GM18870 (cell line): ENCODE data around the gene HIC2.
"Not testable (repeated sequence)": the region's sequence is repeated elsewhere in the genome, so short reads cannot be mapped to it uniquely, and the experiment has no call there.

Source experiments
- ATAC-seq: cut with Tn5 transposase; IDR thresholded peaks from one replicate; pipeline ENCODE4 v1.9.1; 2021; ENCODE audit warnings: moderate library complexity; ENCODE audit not compliant: unreplicated experiment

The HIC2 gene

GRCh38 chr22:21490556-21490955 is 73.4 kb downstream of the HIC2 start:
- not testable (repeated sequence) for ATAC-seq

DNA sequence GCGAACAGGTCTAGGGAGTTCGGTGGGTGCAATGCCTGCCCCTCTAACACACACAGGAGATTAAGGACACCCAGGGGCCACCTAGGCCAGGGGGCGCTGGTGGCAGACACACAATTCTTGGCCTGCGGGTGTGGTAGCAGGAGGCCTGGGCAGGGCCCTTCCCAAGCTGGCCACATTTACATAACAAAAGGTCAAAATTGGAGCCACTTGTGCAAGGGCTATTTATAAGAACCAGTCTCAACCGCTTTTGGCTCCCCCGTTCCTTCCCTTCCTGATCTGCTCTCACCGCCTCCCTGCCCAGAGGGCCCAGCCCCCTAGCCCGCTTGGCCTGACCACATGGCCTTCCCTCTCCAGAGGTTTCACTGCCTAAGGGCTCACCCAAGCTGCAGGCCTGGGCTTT is 75.1 kb downstream of the HIC2 start:
- ATAC-seq: not testable (repeated sequence)

GRCh38 chr22:21493789-21494782 is 76.9 kb downstream of the HIC2 start:
- not testable (repeated sequence) for ATAC-seq

DNA sequence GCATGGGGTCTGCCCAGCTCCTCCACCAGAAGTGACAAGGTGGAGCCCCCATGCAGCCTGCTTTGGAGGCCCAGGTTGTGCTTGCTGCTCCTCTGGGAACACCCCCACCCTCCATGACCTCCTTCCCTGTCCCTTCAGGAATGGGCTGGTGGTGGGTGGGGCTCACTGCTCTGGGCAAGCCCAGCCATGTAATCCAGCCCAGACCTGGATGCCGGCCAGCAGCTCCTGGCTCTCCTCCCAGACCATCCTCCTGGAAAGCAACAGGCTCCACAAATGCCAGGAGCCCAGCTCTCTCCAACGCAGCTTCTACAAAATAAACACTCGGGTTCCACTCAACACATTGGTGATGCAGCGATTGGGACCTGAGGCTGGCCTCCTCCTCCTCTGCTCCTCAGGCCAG is 80.8 kb downstream of the HIC2 start:
- ATAC-seq: not testable (repeated sequence)

GRCh38 chr22:21498489-21498888 is 81.3 kb downstream of the HIC2 start:
- ATAC-seq: not testable (repeated sequence)

- not testable (repeated sequence) for ATAC-seq
Observed at GRCh38 chr22:21499623-21500506, 82.7 kb downstream of the HIC2 start.
